HUES48 (cell line): ENCODE measurements around the gene ATP6V1G3.
"Not testable (repeated sequence)": the region's sequence is repeated elsewhere in the genome, so short reads cannot be mapped to it uniquely, and the experiment has no call there.

Experiments used
- H3K27ac ChIP-seq: one replicate; pipeline ENCODE4 v1.7.0; 2013; ENCODE audit warnings: low read depth, low read length, inconsistent platforms
- H3K27me3 ChIP-seq: 2 replicates; pipeline ENCODE4 v1.6.1; 2013; ENCODE audit warnings: mild to moderate bottlenecking, low read length; ENCODE audit not compliant: control insufficient read depth, insufficient read depth
- H3K36me3 ChIP-seq: 2 replicates; pipeline ENCODE4 v1.6.1; 2013; ENCODE audit warnings: low read length; ENCODE audit not compliant: control insufficient read depth, insufficient read depth
- H3K4me1 ChIP-seq: 2 replicates; pipeline ENCODE4 v1.6.1; 2013; ENCODE audit warnings: mild to moderate bottlenecking, low read length; ENCODE audit not compliant: control insufficient read depth, insufficient read depth
- H3K4me3 ChIP-seq: 2 replicates; pipeline ENCODE4 v1.5.1; 2013; ENCODE audit warnings: mild to moderate bottlenecking, low read depth, low read length
- H3K9ac ChIP-seq: 2 replicates; pipeline ENCODE4 v1.6.1; 2013; ENCODE audit warnings: mild to moderate bottlenecking, low read depth, low read length, moderate library complexity
- H3K9me3 ChIP-seq: 2 replicates; pipeline ENCODE4 v1.6.1; 2013; ENCODE audit warnings: low read length; ENCODE audit not compliant: control insufficient read depth, insufficient read depth

The ATP6V1G3 gene

DNA sequence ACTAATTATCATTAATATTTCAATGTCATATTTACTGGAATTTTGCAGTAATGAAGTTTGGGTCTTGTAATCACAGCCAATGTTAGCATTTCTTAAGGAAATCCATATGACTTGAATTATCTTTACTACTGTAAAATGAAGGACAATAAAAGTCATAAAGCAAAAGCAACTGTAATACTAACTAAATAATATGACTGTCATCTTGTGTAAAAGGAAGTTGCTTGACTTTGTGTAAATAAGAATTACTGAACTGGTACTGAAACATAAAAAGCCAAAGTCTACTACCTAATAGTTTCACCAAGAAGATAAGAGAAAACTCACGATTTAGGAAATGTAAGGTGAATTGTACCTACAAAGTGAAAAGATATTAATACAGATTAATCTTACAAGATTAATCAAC is 57.5 kb downstream of the ATP6V1G3 start:
- H3K27ac ChIP-seq: no peak overlapping the region
- H3K4me1 ChIP-seq: no peaks in the 10 kb centered on the region
- no peaks in the 10 kb centered on the region for H3K36me3 ChIP-seq
- H3K27me3 ChIP-seq: no peaks in the 10 kb centered on the region
- no peak overlapping the region for H3K4me3 ChIP-seq
- no peak overlapping the region for H3K9ac ChIP-seq
- no peaks in the 10 kb centered on the region for H3K9me3 ChIP-seq

DNA sequence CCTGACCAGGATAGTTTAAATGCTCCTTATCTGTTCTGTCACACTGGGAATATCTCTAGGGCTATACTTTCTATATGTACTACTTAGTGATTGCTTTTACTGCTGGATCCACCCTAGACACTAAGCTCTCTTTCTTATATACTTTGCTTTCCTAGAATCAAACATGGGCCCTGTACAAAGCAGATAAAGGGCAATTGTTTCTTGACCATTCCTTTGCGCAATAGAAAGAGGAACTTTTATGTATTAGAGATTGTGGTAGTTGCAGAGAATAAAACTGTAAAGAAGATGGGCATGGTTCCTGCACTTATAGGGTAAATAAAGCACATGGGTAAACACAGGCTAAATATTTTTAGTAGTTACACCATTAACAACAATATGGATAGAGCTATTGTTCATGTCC is 58.8 kb downstream of the ATP6V1G3 start:
- Histone ChIP-seq H3K9ac (no peak overlapping the region), H3K9me3 (no peaks in the 10 kb centered on the region), H3K4me1 (no peaks in the 10 kb centered on the region), H3K4me3 (no peak overlapping the region), H3K27ac (no peak overlapping the region), H3K27me3 (no peaks in the 10 kb centered on the region), H3K36me3 (no peaks in the 10 kb centered on the region)

DNA sequence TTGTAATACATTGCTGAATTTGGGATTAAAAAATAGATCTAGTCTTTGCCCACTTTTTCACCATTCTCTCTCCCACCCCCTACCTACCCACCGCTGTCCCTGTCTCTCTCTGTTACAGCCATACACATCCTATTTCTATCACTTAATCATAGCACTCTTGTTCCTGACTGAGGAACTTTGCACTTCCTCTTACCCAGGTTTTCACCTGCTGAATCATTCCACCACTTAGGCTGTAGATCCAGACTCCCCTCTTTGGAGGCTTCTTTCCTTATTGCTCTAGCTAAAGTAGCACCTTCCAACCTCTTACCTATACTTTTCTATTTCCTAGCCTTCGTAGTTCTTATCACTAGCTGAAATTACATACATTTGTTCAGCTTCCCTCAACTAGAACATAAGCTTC is 59.6 kb downstream of the ATP6V1G3 start:
- Histone ChIP-seq H3K4me1 (no peaks in the 10 kb centered on the region), H3K9ac (no peak overlapping the region), H3K4me3 (no peak overlapping the region), H3K36me3 (no peaks in the 10 kb centered on the region), H3K27ac (no peak overlapping the region), H3K9me3 (no peaks in the 10 kb centered on the region), H3K27me3 (no peaks in the 10 kb centered on the region)

DNA sequence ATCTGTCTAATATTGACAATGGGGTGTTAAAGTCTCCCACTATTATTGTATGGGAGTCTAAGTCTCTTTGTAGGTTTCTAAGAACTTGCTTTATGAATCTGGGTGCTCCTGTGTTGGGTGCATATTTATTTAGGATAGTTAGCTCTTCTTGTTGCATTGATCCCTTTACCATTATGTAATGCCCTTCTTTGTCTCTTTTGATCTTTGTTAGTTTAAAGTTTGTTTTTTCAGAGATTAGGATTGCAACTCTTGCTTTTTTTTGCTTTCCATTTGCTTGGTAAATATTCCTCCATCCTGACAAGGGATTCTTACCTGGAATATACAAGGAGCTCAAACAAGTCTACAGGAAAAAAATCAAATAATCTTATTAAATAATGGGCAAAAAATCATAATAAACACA is 63.1 kb downstream of the ATP6V1G3 start:
- H3K4me1 ChIP-seq, H3K27me3 ChIP-seq, H3K9ac ChIP-seq, H3K36me3 ChIP-seq, H3K4me3 ChIP-seq, H3K9me3 ChIP-seq, H3K27ac ChIP-seq: not testable (repeated sequence)
